Ramos (cell line): ENCODE measurements around the gene CACNA1E.

ENCODE experiments used
- in situ Hi-C: fragments of 300-500 bp; cut with MboI; formaldehyde crosslinking; loops from one replicate; pipeline ENCODE4 v1.14.3; 2022; ENCODE audit warnings: low sequenced_read_pairs; ENCODE audit not compliant: unreplicated experiment

CACNA1E gene

GRCh38 chr1:181620183-181620582, 136.9 kb downstream of the CACNA1E start:
- in situ Hi-C loops = no loop called here

GRCh38 chr1:181623850-181624249, 140.5 kb downstream of the CACNA1E start:
- in situ Hi-C loops = no loop called here

GRCh38 chr1:181626279-181626938, 143.1 kb downstream of the CACNA1E start:
- in situ Hi-C loops = no loop called here

- in situ Hi-C loops = no loop called here
Observed at GRCh38 chr1:181630398-181630797, 147.1 kb downstream of the CACNA1E start.

- in situ Hi-C loops = no loop called here
Observed at GRCh38 chr1:181630838-181631237, 147.5 kb downstream of the CACNA1E start.

- in situ Hi-C loops = no loop called here
Observed at GRCh38 chr1:181632492-181632891, 149.2 kb downstream of the CACNA1E start.

- in situ Hi-C loops = no loop called here
Observed at GRCh38 chr1:181632960-181633359, 149.6 kb downstream of the CACNA1E start.

GRCh38 chr1:181635110-181635509, 151.8 kb downstream of the CACNA1E start:
- in situ Hi-C loops = no loop called here

GRCh38 chr1:181637998-181638397, 154.7 kb downstream of the CACNA1E start:
- in situ Hi-C loops = no loop called here

- in situ Hi-C loops = no loop called here
Observed at GRCh38 chr1:181640956-181641355, 157.6 kb downstream of the CACNA1E start.

GRCh38 chr1:181643631-181644030, 160.3 kb downstream of the CACNA1E start:
- in situ Hi-C loops = no loop called here

- in situ Hi-C loops = no loop called here
Observed at GRCh38 chr1:181645171-181645570, 161.9 kb downstream of the CACNA1E start.

GRCh38 chr1:181646710-181647109, 163.4 kb downstream of the CACNA1E start:
- in situ Hi-C loops = no loop called here

GRCh38 chr1:181647314-181648035, 164.2 kb downstream of the CACNA1E start:
- in situ Hi-C loops = no loop called here

- in situ Hi-C loops = no loop called here
Observed at GRCh38 chr1:181651276-181651675, 168.0 kb downstream of the CACNA1E start.

GRCh38 chr1:181655756-181656155, 172.4 kb downstream of the CACNA1E start:
- in situ Hi-C loops = no loop called here

- in situ Hi-C loops = no loop called here
Observed at GRCh38 chr1:181656491-181656890, 173.2 kb downstream of the CACNA1E start.

GRCh38 chr1:181658581-181658980, 175.3 kb downstream of the CACNA1E start:
- in situ Hi-C loops = no loop called here

- in situ Hi-C loops = no loop called here
Observed at GRCh38 chr1:181659321-181659957, 176.1 kb downstream of the CACNA1E start.

- in situ Hi-C loops = no loop called here
Observed at GRCh38 chr1:181660621-181661020, 177.3 kb downstream of the CACNA1E start.

- in situ Hi-C loops = no loop called here
Observed at GRCh38 chr1:181661569-181661968, 178.3 kb downstream of the CACNA1E start.
